ENCODE data around the gene MIA2. TPM values are rescaled to one million over a fixed set of nuclear protein-coding genes. Genes with fewer than 3 reads are reported as not detected.
"Not testable (repeated sequence)": the region's sequence is repeated elsewhere in the genome, so short reads cannot be mapped to it uniquely, and the experiment has no call there.

The MIA2 gene
- total and polyA plus RNA-seq, 3 donors from 2014 or later = 25.2 to 40.8 (median 32.3) TPM

DNA sequence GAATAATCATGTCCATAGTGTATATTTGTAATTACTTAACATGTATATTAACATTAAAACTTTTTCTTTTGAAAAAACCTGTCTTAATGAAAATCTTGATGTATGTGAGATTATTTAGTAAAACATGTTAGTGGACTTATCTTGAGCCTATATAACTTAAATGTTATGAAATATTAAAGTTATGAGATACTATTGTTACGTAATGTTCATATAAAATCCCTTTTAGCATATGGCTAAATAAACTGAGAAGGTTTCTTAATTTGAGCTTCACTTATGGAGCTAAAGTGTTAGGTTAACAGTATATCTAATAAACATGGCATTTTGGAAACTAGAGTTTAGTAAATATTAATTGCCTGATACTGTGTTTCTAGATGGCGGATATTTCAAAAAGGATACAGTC is 59.9 kb downstream of the MIA2 start:
- Histone ChIP-seq H3K4me3 (no peak overlapping the region), H3K27me3 (no peaks in the 10 kb centered on the region), H3K9me3 (no peaks in the 10 kb centered on the region), H3K4me1 (peaks cover 6% of the 10 kb centered on the region), H3K27ac (peak overlapping the region in 1 of 2 donors; percentile 17), H3K36me3 (ENCODE audit: low read depth, missing control alignments) (no peaks in the 10 kb centered on the region)
- 94 to 96% methylated on average over 2 of the region's 2 CpGs for WGBS, 2 donors
- TF ChIP-seq, protein P1, sequence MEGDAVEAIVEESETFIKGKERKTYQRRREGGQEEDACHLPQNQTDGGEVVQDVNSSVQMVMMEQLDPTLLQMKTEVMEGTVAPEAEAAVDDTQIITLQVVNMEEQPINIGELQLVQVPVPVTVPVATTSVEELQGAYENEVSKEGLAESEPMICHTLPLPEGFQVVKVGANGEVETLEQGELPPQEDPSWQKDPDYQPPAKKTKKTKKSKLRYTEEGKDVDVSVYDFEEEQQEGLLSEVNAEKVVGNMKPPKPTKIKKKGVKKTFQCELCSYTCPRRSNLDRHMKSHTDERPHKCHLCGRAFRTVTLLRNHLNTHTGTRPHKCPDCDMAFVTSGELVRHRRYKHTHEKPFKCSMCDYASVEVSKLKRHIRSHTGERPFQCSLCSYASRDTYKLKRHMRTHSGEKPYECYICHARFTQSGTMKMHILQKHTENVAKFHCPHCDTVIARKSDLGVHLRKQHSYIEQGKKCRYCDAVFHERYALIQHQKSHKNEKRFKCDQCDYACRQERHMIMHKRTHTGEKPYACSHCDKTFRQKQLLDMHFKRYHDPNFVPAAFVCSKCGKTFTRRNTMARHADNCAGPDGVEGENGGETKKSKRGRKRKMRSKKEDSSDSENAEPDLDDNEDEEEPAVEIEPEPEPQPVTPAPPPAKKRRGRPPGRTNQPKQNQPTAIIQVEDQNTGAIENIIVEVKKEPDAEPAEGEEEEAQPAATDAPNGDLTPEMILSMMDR (IDR thresholded peaks at IDR 0.05) = no peak
- TF ChIP-seq POLR2A (IDR thresholded peaks at IDR 0.05) = no peak
- intact Hi-C loops (cut with DNase I; ENCODE audit: low total_unique reads) = no loop called here
- DNase-seq = no peak

DNA sequence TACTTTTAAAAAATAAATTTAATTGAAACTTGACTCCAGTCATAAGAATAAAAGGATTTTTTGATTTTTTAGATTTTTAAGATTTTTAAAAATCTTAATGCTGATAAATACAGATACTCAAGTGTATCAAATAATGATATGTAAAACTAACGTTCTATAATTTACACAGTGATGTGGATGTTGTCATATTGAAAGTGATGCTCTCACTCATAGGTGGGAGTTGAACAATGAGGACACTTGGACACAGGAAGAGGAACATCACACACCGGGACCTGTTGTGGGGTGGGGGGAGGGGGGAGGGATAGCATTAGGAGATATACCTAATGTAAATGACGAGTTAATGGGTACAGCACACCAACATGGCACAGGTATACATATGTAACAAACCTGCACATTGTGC is 66.7 kb downstream of the MIA2 start:
- H3K36me3 ChIP-seq (ENCODE audit: low read depth, missing control alignments); DNase-seq; H3K9me3 ChIP-seq; H3K4me1 ChIP-seq; H3K4me3 ChIP-seq; H3K27me3 ChIP-seq; intact Hi-C loops (cut with DNase I; ENCODE audit: low total_unique reads): not testable (repeated sequence)
- WGBS, 2 donors = 71 to 81% methylated on average over 3 of the region's 3 CpGs
- H3K27ac ChIP-seq = peak overlapping the region in 1 of 2 donors; percentile 5

DNA sequence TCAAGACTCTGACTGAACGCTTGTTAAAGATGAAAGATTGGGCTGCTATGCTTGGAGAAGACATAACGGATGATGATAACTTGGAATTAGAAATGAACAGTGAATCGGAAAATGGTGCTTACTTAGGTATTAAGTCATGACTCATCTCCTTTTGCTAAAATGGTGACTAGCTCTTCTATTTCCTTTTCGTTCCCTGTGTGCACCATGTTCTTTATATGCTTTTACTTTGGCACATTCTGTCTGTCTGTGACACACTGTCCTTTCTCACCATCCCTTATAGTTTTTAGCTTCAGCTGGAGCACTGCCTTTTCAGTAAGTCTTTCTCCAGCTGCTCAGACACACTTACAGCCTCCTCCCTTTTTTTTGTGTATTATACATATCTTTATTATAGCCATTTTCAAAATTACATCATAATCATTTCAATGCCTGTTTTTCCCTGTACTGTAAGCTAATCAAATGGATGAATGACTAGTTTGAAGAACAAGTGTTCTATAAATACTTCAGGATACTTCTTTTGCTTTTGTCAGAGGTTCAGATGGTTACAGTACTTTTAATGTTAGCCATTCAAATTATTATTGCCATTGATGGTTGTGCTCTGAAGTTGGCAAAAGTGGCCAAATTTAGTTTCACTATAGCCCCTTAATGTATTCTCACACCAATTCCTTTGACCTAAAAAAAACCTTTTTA is 68.6 kb downstream of the MIA2 start:
- intact Hi-C loops (cut with DNase I; ENCODE audit: low total_unique reads) = no loop called here
- DNase-seq = no peak
- Histone ChIP-seq H3K9me3 (no peaks in the 10 kb centered on the region), H3K4me1 (no peaks in the 10 kb centered on the region), H3K4me3 (no peak overlapping the region), H3K27ac (no peak overlapping the region), H3K36me3 (ENCODE audit: low read depth, missing control alignments) (no peaks in the 10 kb centered on the region), H3K27me3 (no peaks in the 10 kb centered on the region)
- 82 to 90% methylated on average over 4 of the region's 4 CpGs for WGBS, 2 donors
- TF ChIP-seq, protein P1 (IDR thresholded peaks at IDR 0.05) = no peak
- no peak for TF ChIP-seq POLR2A (IDR thresholded peaks at IDR 0.05)

DNA sequence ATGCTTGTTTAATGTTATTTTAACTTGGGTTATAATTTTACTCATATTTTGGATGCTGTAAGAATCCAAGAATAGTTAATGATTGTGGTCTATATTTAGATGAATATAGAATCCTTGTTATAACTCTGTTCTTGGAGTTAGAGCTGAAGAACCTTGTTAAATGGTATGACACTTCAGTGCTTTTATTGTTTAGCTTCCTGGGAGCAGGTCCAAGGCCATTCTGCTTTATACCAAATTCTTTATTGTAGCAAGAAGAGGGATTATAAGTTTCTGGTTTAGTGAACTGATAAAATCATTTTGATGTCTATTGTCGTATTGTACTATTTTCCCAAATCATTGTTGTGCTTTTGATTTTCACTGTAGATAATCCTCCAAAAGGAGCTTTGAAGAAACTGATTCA is 69.4 kb downstream of the MIA2 start:
- WGBS, 2 donors = 63 to 76% methylated on average over 1 of the region's 1 CpG
- no peaks in the 10 kb centered on the region for H3K4me1 ChIP-seq
- no peaks in the 10 kb centered on the region for H3K36me3 ChIP-seq (ENCODE audit: low read depth, missing control alignments)
- no peak overlapping the region for H3K27ac ChIP-seq
- H3K27me3 ChIP-seq = no peaks in the 10 kb centered on the region
- no peak overlapping the region for H3K4me3 ChIP-seq
- no peak for DNase-seq
- intact Hi-C loops (cut with DNase I; ENCODE audit: low total_unique reads) = no loop called here
- H3K9me3 ChIP-seq = no peaks in the 10 kb centered on the region
- TF ChIP-seq POLR2A (IDR thresholded peaks at IDR 0.05) = no peak
- TF ChIP-seq, protein P1 (IDR thresholded peaks at IDR 0.05) = no peak

DNA sequence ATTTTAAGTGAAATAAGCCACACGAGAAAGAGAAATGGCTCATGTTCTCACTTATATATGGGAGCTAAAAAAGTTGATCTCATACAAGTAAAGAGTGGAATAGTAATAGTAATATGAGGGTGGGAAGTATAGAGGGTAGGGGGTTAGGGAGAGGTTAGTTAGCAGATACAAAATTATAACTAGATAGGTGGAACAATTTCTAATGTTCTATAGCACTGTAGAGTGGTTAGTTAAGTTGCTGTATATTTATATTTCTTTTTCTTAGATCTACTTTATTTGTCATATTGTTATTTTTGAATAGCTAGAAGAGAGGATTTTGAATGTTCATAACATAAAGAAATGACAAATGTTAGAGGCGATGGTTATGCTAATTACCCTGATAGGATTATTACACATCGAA is 74.1 kb downstream of the MIA2 start:
- DNase-seq = no peak
- Histone ChIP-seq H3K4me3 (no peak overlapping the region), H3K36me3 (ENCODE audit: low read depth, missing control alignments) (no peaks in the 10 kb centered on the region), H3K27me3 (no peaks in the 10 kb centered on the region), H3K27ac (no peak overlapping the region), H3K9me3 (no peaks in the 10 kb centered on the region), H3K4me1 (no peaks in the 10 kb centered on the region)
- intact Hi-C loops (cut with DNase I; ENCODE audit: low total_unique reads) = no loop called here
- TF ChIP-seq, protein P1 (IDR thresholded peaks at IDR 0.05) = no peak
- no peak for TF ChIP-seq POLR2A (IDR thresholded peaks at IDR 0.05)
- 90 to 94% methylated on average over 3 of the region's 3 CpGs for WGBS, 2 donors
